HepG2 (cell line): Measurements from ENCODE around the gene PLEKHH3. TPM values are rescaled to one million over a fixed set of nuclear protein-coding genes. Genes with fewer than 3 reads are reported as not detected.

ENCODE experiments used
- E2F1 ChIP-seq: sonication (generic); formaldehyde crosslinking; IDR thresholded peaks from 2 replicates; pipeline ENCODE4 v1.5.0; 2020; ENCODE audit warnings: missing genetic modification reagents
- HHEX ChIP-seq: IDR thresholded peaks from 2 replicates; pipeline ENCODE4 v1.6.1; 2016; ENCODE audit warnings: control low read depth
- KDM3A ChIP-seq: IDR thresholded peaks from 2 replicates; pipeline ENCODE4 v1.6.1; 2018; ENCODE audit warnings: low read depth, missing compliant biosample characterization
- KMT2B ChIP-seq: IDR thresholded peaks from 2 replicates; pipeline ENCODE4 v1.6.1; 2016; ENCODE audit warnings: missing genetic modification reagents, missing compliant biosample characterization
- SMAD1 ChIP-seq: sonication (generic); formaldehyde crosslinking; IDR thresholded peaks from 2 replicates; pipeline ENCODE4 v1.4.0; 2020; ENCODE audit warnings: missing genetic modification reagents, low read depth, mild to moderate bottlenecking, borderline replicate concordance
- TCF7 ChIP-seq: sonication (generic); IDR thresholded peaks from 2 replicates; pipeline ENCODE4 v1.6.1; 2016; ENCODE audit warnings: antibody characterized with exemption, low read depth
- WIZ ChIP-seq: sonication (generic); formaldehyde crosslinking; IDR thresholded peaks from 2 replicates; pipeline ENCODE4 v1.5.1; 2020; ENCODE audit warnings: mild to moderate bottlenecking, missing genetic modification reagents
- YEATS4 ChIP-seq: sonication (generic); formaldehyde crosslinking; IDR thresholded peaks from 2 replicates; pipeline ENCODE4 v1.4.0; 2020; ENCODE audit warnings: missing genetic modification reagents, borderline replicate concordance
- ZBTB40 ChIP-seq, 2 experiments: fragments of 450-650 bp in 1 of 2; sonication (generic) in 1 of 2; formaldehyde crosslinking in 1 of 2; IDR thresholded peaks; 2 replicates each; pipeline versions ENCODE4 v1.6.1 to v1.8.0; 2016 to 2022; ENCODE audit warnings: antibody characterized with exemption in 1 of 2, mild to moderate bottlenecking in 1 of 2, missing genetic modification reagents in 1 of 2
- ZBTB42 ChIP-seq: sonication (generic); formaldehyde crosslinking; IDR thresholded peaks from 2 replicates; pipeline ENCODE4 v1.5.0; 2020; ENCODE audit warnings: mild to moderate bottlenecking, missing genetic modification reagents
- ZNF292 ChIP-seq: sonication (generic); formaldehyde crosslinking; IDR thresholded peaks from 2 replicates; pipeline ENCODE4 v1.8.1; 2022; ENCODE audit warnings: mild to moderate bottlenecking, low read depth, missing genetic modification reagents, borderline replicate concordance
- ZNF569 ChIP-seq: sonication (generic); formaldehyde crosslinking; IDR thresholded peaks from 2 replicates; pipeline ENCODE4 v1.5.0; 2020; ENCODE audit warnings: mild to moderate bottlenecking, missing genetic modification reagents, moderate library complexity, borderline replicate concordance
- polyA plus RNA-seq, 8 experiments: library from polyadenylated mRNA; depleted of rRNA in 3 of 8; stranded (reverse) in 7 of 8; unstranded in 1 of 8; fragments of >200 nt; fragmentation: Illumina TruSeq in 4 of 8; extraction: Trizol in 4 of 8; gene quantifications; 2 replicates each; pipeline versions ENCODE4 v1.2.1 to v1.2.3, GENCODE V29; 2011 to 2016; ENCODE audit warnings: low read depth in 4 of 8, missing spikeins in 1 of 8, mixed read lengths in 1 of 8; ENCODE audit not compliant: insufficient read depth in 1 of 8
- total RNA-seq, 5 experiments: library from RNA; depleted of rRNA; stranded (reverse); fragments of >200 nt; fragmentation: Illumina TruSeq; extraction: Trizol; gene quantifications; 2 replicates each; pipeline ENCODE4 v1.2.3, GENCODE V29; 2016; ENCODE audit warnings: low read depth in 1 of 5
- TF ChIP-seq, protein P1 (sequence below): sonication (generic); formaldehyde crosslinking; IDR thresholded peaks from 2 replicates; pipeline ENCODE4 v1.5.1; 2020; ENCODE audit warnings: missing genetic modification reagents, mild to moderate bottlenecking, borderline replicate concordance
- TF ChIP-seq, protein P2 (sequence below): IDR thresholded peaks from 2 replicates; pipeline ENCODE4 v1.6.1; 2012; ENCODE audit warnings: low read length, improper control_type of control experiment

Gene PLEKHH3
- total and polyA plus RNA-seq, 2 of the 13 experiments (the other 11 are each of a cell fraction or from before 2014, with no cell fraction given), result 6.0 to 19.9 TPM

GRCh38 chr17:42681976-42682721 is 5.4 kb upstream of the PLEKHH3 start, which contains the start of gene CNTNAP1 (continued):
- TF ChIP-seq ZBTB40 (IDR thresholded peaks at IDR 0.05), result no peak; the same call in 1 of the 2 replicates
- TF ChIP-seq ZBTB40 (CRISPR knock-in tag; IDR thresholded peaks at IDR 0.05), result no peak
- peak; percentile 22; the same call in 1 of the 2 replicates for TF ChIP-seq ZNF292 (CRISPR knock-in tag)
- TF ChIP-seq KMT2B (CRISPR knock-in tag), result no peak
- TF ChIP-seq E2F1 (CRISPR knock-in tag), result no peak
- TF ChIP-seq, protein P1, sequence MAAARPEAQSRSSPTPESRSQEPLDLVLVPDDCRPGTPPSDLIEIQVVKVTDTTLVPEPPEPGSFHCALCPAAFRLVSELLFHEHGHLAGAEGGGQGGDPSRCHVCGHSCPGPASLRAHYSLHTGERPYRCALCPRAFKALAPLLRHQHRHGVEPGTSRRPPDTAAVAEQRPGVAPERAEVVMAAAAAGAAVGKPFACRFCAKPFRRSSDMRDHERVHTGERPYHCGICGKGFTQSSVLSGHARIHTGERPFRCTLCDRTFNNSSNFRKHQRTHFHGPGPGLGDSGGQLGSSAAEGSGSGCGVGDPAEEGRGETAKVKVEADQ (CRISPR knock-in tag), result no peak
- TF ChIP-seq, protein P2, sequence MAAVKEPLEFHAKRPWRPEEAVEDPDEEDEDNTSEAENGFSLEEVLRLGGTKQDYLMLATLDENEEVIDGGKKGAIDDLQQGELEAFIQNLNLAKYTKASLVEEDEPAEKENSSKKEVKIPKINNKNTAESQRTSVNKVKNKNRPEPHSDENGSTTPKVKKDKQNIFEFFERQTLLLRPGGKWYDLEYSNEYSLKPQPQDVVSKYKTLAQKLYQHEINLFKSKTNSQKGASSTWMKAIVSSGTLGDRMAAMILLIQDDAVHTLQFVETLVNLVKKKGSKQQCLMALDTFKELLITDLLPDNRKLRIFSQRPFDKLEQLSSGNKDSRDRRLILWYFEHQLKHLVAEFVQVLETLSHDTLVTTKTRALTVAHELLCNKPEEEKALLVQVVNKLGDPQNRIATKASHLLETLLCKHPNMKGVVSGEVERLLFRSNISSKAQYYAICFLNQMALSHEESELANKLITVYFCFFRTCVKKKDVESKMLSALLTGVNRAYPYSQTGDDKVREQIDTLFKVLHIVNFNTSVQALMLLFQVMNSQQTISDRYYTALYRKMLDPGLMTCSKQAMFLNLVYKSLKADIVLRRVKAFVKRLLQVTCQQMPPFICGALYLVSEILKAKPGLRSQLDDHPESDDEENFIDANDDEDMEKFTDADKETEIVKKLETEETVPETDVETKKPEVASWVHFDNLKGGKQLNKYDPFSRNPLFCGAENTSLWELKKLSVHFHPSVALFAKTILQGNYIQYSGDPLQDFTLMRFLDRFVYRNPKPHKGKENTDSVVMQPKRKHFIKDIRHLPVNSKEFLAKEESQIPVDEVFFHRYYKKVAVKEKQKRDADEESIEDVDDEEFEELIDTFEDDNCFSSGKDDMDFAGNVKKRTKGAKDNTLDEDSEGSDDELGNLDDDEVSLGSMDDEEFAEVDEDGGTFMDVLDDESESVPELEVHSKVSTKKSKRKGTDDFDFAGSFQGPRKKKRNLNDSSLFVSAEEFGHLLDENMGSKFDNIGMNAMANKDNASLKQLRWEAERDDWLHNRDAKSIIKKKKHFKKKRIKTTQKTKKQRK, result no peak
- TF ChIP-seq ZBTB42 (CRISPR knock-in tag), result no peak
- no peak for TF ChIP-seq ZNF569 (CRISPR knock-in tag)
- TF ChIP-seq HHEX, result no peak
- TF ChIP-seq KDM3A (CRISPR knock-in tag), result peak; percentile 78
- no peak for TF ChIP-seq TCF7
- TF ChIP-seq SMAD1 (CRISPR knock-in tag), result no peak
- 0 out of 2 replicates have a peak, but pooled peaks have one; percentile 56 for TF ChIP-seq YEATS4 (CRISPR knock-in tag)
- no peak for TF ChIP-seq WIZ (CRISPR knock-in tag)
